Measurements from ENCODE around the gene CUX1. TPM values are rescaled to one million over a fixed set of nuclear protein-coding genes. Genes with fewer than 3 reads are reported as not detected.
A peak's percentile ranks its signal among the peaks of the same experiment; 100 is the strongest.
"Not testable (repeated sequence)": the region's sequence is repeated elsewhere in the genome, so short reads cannot be mapped to it uniquely, and the experiment has no call there.

Gene CUX1
- polyA plus RNA-seq, 3 donors, result 80.1 to 95.7 (median 93.4) TPM

DNA sequence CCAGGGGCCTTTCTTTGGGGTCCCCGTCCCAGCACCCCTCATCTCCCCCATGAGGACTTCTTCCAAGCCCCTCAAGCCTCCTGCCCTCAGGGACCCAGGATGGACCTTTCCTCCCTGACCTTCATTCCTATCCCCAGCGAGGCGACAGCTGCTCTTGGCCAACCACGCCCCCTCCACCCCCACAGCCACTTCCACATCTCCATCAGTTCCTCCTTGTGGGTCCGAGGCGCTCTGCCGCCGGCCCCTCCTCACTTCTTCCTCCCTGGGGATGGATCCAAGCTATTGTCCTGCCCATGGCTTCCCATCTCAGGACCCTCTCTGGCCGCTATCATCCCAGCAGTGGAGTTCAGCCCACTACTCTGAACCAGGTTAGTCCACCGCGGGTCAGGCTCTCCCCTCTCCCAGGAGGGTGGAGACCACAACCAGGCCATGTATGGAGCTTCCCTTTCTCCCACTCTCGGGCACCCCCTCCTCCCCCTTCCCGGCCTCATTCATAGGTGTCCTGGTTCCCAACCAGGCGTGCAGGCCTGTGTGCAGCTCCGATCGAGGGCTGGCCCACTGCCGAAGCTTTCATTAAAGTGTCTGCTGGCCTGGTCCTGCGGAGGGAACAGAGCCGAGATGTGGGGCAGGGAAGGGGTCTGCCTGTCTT is 467.6 kb downstream of the CUX1 start:
- no peak for DNase-seq

DNA sequence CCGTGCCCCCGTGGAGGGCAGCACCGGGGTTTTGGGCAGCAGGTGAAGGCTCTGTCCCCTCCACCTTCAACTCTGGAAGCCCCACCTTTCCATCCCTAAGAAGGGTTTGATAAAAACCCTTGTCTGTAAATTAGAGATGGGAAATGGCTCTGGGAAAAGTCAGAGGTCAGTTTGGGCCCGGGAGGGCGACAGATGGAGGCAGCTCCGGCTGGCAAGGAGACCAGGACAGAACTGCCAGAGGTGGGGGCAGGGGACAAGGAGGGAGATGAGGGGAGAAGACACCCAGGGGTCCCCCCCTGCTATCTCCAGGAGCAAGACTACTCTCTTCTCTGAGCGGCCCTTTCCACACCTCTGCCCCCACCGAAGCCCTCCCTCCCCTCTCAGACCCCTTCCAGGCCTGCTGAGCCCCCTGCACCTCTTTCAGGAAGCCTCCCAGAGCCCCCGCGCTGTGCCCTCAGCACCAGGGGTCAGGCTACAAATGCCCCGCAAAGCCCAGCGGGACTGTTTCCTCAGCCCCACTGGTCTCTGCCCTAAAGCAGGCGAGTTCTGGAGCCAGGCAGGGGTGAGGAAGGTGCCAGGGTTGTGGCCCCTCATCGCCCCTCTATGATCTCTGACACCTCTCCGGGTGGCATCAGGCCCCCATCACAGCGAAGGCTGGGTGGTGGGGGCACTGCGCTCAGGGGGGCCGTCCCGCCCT is 468.3 kb downstream of the CUX1 start:
- no peak for DNase-seq

DNA sequence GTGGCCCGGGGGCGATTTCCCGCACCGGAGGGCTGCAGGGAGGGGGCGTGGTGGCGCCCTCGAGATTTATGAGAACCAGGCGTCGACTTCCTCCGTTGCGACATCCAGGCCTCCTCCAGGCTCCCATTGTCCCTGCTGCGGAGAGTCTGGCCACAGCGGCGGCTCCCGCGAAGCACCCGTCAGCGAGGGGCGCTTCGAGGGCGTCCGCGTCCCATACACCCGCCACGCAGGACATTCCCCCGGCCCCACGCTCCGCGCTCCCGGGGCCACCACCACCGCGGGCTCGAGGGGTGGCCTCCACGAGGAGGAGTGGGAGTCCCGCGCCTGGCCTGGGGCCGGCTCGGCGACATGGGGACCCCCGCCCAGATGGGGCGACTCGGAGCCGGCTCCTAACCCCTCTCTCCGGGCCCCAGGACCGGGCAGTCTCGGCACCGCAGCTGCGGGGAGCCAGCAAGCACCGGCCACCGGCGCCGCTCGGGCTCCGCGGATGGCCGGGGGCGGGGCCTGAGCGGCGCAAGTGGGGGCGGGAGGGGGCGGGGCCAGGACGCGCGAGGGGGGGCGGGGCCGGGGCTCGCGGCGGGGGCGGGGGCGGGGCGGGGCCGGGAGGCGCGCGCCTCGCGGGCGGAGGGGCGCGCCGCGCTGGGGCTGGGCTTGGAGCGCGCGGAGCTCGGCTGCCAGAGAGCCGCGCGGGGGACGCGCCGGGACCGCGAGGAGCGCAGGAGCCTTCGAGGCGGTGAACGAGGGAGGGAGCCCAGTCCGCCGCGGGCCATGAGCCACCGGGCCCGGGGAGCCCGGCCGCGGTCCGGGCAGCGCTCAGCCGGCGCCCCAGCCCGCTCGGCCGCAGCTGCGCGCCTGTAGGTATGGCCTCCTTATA is 469.0 kb downstream of the CUX1 start, which contains the start of gene SH2B2:
TSS of gene SH2B2 (plus strand) at position 632 of the 874 bp plus-strand sequence. CDS start 13,683 bp downstream, outside the sequence.
- DNase-seq, result peak; percentile 69

- no peak for DNase-seq
Observed at GRCh38 chr7:102287111-102287980, 469.9 kb downstream of the CUX1 start.

DNA sequence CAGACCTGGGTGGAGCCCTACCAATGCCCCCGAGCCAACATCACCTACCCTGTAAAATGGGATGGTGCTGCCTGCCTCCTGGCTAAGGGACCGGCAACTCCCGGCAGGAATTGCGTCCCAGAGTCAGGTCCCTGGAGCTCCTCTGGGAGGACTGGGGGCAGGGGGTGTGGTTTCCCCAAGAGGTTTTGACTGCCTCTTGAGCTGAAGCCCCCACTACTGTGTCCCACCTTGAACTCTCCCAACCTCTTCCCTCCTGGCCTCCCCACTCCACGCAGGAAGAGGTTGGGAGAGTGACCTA is 470.5 kb downstream of the CUX1 start:
- DNase-seq, result no peak

DNA sequence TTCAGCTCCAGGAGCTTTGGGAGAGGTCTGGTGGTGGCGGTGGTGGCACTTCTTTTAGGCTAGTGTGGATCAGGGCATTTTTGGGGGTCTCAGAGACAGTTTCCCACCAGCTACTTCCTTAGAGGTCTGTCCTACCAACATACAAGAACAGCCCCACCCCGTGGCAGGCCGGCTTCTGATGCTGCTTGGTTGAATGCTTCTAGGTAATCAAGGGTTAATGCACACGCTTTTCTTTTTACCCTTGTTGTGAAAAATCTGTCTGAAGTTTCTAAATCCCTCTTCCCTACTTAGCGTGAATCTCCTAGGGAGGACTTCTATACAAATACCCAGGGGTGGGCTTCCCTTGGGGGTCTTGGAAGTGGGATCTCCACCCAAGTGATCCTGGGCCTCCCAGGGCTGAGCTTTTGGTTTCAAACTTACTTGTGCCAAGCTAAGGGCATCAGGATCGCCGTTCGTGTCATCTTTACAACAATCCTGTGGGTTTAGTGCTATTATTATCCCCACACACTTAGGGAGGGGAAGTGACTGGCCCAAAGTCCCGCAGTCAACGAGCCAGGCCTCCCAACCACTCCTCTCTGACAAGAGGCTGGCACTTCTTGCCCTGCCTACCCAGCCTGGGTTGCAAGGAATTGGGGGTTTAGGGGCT is 471.0 kb downstream of the CUX1 start:
- DNase-seq, result no peak

GRCh38 chr7:102289057-102289456 is 471.6 kb downstream of the CUX1 start:
- DNase-seq, result no peak

- DNase-seq, result no peak
Observed at GRCh38 chr7:102291056-102291915, 473.9 kb downstream of the CUX1 start.

- no peak for DNase-seq
Observed at GRCh38 chr7:102291916-102292267, 474.5 kb downstream of the CUX1 start.

DNA sequence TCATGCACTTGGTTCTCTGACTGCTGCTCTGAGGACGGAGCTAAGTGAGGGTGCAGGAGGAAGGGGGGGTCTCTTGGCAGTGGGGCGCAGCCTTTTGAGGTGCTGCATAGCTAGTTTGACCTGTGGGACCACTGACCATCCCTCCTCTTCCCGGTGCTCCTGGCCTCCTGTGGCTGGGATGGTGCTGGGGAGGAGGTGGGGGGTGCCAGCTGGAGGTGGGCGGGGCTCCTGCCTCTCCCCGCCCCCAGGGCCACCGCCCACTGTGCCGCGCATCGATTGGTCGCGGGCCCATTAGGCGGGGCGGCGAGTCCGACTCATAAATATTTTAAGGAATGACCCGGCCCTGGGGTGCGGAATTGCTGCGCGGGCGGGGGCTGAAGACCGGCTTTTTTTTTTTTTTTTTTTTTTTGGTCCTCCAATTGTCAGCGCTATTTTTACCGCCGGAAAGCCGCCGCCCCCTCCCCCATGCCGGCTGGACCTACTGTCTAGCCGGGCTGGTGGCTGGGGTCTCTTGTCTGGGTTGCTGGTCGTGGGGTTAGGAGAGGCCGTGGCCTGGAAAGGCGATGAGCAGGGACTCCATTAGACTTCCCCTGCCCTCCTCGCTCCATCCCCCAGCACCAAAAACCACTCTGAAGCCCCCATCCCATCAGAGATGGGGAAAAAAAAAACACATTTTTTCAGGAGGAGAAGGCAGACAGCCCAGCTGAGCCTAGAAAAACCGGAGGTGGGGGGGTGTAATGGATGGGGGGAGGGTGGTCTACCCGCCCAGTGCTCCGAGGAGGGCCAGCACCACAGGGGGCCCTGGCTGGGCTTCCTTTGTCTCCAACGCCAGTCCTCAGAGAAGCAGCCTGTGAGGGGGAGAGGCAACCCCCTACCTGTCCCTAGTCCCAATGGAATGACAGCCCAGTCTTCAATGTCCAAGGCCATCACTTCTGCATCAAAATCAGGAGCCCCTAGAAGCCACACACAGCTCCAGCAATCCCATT is 475.7 kb downstream of the CUX1 start:
- DNase-seq, result no peak

- no peak for DNase-seq
Observed at GRCh38 chr7:102294589-102294988, 477.2 kb downstream of the CUX1 start.

DNA sequence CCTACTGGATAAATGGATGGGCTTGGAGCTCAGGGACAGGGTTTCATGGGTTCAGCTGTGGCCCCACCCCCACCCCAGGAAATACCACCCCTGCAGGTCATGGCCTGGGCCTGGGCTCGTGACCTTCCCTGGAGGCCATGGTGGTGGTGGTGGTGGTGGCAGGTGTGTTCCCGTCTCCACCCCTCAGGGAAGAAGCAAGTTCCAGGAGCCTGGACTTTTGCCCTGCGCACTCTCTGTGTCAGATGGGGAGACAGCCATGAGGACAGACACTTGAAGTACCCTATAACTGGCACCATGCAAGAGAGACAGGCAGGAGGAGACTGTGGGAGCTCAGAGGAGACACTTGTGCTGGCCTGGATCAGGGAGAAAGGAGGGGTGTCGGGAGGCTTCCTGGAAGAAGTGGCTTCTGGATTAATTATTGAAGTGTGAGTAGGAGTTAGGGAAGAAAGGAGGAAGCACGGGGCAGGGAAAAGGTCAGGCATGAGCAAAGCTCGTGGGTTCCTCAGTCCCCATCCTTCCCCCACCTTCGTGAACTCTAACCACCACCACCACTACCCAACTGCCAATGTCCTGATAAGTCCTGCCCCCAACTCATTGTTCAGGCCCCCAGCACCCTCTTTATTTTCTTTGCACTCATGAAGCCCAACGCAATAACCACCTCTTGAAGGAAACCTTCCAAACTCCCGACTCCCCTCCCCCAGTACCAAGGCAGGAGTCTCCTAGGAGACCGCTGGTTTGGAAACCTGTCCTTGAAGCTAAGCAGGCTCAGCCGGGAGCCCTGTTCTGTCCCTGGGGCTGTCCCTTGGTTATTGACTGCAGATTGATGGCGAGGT is 478.1 kb downstream of the CUX1 start:
- DNase-seq, result no peak

GRCh38 chr7:102296179-102296438 is 478.7 kb downstream of the CUX1 start:
- no peak for DNase-seq

DNA sequence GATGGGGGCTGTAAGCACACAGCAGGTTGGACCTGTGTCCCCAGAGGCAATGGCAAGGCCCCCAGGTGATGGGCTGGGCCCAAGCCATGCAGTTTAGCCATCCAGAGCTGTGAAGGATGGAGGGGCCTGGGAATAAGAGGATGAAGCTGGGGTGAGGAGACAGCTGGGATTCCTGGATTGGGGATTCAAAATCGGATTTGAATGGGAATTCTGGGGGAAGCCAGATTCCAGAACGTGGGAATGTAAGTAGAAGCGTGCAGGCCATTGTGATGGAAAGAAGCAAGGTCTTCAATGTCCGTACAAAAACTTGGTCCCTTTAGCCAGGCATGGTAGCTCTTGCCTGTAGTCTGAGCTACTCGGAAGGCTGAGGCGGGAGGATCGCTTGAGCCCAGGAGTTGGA is 479.1 kb downstream of the CUX1 start:
- DNase-seq, result no peak

DNA sequence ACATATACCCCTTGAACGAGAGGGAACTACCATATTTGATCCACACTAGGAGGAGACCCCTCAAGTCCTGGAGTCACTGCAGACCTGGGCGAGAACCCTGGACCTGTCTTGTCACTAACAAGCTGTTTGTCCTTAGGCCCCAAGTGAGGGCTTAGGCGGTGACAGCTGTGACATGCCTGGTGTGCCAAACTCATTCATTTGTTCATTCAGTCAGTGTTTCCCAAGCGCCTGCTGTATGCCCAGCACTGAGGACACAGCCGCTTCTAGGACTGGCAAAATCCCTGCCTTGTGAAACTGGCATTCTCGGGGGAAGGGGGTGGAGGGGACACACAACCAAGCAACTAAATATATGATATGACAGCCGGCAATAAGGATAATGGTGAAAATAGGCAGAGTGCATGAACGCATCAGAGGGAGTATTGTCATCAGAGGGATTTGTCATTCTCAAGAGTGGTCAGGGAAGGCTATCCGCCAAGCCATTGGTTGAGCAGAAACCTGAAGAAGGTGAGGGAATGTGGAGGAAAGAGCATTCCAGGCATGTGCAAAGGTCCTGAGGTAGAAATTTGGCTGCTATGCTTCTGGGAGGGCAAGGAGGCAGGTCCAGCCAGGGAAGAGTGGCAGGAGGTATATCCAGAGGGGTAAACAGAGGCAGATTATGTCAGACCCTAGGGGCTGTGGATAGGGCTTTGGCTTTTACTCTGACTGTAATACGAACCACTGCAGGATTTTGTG is 480.2 kb downstream of the CUX1 start:
- DNase-seq, result no peak

DNA sequence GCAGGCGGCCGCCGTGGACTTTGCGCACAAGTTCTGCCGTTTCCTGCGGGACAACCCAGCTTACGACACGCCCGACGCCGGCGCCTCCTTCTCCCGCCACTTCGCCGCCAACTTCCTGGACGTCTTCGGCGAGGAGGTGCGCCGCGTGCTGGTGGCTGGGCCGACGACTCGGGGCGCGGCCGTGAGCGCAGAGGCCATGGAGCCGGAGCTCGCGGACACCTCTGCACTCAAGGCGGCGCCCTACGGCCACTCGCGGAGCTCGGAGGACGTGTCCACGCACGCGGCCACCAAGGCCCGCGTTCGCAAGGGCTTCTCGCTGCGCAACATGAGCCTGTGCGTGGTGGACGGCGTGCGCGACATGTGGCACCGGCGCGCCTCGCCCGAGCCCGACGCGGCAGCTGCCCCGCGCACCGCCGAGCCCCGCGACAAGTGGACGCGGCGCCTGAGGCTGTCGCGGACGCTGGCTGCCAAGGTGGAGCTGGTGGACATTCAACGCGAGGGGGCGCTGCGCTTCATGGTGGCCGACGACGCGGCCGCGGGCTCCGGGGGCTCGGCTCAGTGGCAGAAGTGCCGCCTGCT is 483.3 kb downstream of the CUX1 start:
- DNase-seq, result no peak

- DNase-seq, result not testable (repeated sequence)
Observed at GRCh38 chr7:102301367-102301766, 483.9 kb downstream of the CUX1 start.

Data from renal pelvis (tissue), 4 donors.